ENCODE results near the gene STRAP.

STRAP gene

GRCh38 chr12:15931590-15932053 is 49.4 kb downstream of the STRAP start:
- TF ChIP-seq FOXP2 (optimal IDR thresholded peaks at IDR 0.05; ENCODE audit: borderline replicate concordance, extremely low read depth, extremely low read length, insufficient read depth) (no peak), REST (IDR thresholded peaks at IDR 0.05; ENCODE audit: insufficient read depth in 1 of 2, low read depth in 2 of 2, low read length in 2 of 2) (no peak), TAF1 (IDR thresholded peaks at IDR 0.05; ENCODE audit: borderline replicate concordance, insufficient read depth, low read length) (no peak), SIN3A (IDR thresholded peaks at IDR 0.05; ENCODE audit: borderline replicate concordance, insufficient read depth, low read length) (no peak), POLR2AphosphoS5 (IDR thresholded peaks at IDR 0.05; ENCODE audit: low read depth, low read length) (no peak)

GRCh38 chr12:15932327-15932726 is 50.1 kb downstream of the STRAP start:
- no peak for TF ChIP-seq FOXP2 (optimal IDR thresholded peaks at IDR 0.05; ENCODE audit: borderline replicate concordance, extremely low read depth, extremely low read length, insufficient read depth)
- TF ChIP-seq REST (IDR thresholded peaks at IDR 0.05; ENCODE audit: insufficient read depth in 1 of 2, low read depth in 2 of 2, low read length in 2 of 2) = no peak
- no peak for TF ChIP-seq POLR2AphosphoS5 (IDR thresholded peaks at IDR 0.05; ENCODE audit: low read depth, low read length)
- TF ChIP-seq SIN3A (IDR thresholded peaks at IDR 0.05; ENCODE audit: borderline replicate concordance, insufficient read depth, low read length) = no peak
- no peak for TF ChIP-seq TAF1 (IDR thresholded peaks at IDR 0.05; ENCODE audit: borderline replicate concordance, insufficient read depth, low read length)

GRCh38 chr12:15932971-15933370 is 50.8 kb downstream of the STRAP start:
- TF ChIP-seq SIN3A (IDR thresholded peaks at IDR 0.05; ENCODE audit: borderline replicate concordance, insufficient read depth, low read length) = no peak
- no peak for TF ChIP-seq POLR2AphosphoS5 (IDR thresholded peaks at IDR 0.05; ENCODE audit: low read depth, low read length)
- TF ChIP-seq REST (IDR thresholded peaks at IDR 0.05; ENCODE audit: insufficient read depth in 1 of 2, low read depth in 2 of 2, low read length in 2 of 2) = no peak
- no peak for TF ChIP-seq FOXP2 (optimal IDR thresholded peaks at IDR 0.05; ENCODE audit: borderline replicate concordance, extremely low read depth, extremely low read length, insufficient read depth)
- TF ChIP-seq TAF1 (IDR thresholded peaks at IDR 0.05; ENCODE audit: borderline replicate concordance, insufficient read depth, low read length) = no peak

GRCh38 chr12:15933751-15934150 is 51.6 kb downstream of the STRAP start:
- TF ChIP-seq POLR2AphosphoS5 (IDR thresholded peaks at IDR 0.05; ENCODE audit: low read depth, low read length) (no peak), FOXP2 (optimal IDR thresholded peaks at IDR 0.05; ENCODE audit: borderline replicate concordance, extremely low read depth, extremely low read length, insufficient read depth) (no peak), SIN3A (IDR thresholded peaks at IDR 0.05; ENCODE audit: borderline replicate concordance, insufficient read depth, low read length) (no peak), TAF1 (IDR thresholded peaks at IDR 0.05; ENCODE audit: borderline replicate concordance, insufficient read depth, low read length) (no peak), REST (IDR thresholded peaks at IDR 0.05; ENCODE audit: insufficient read depth in 1 of 2, low read depth in 2 of 2, low read length in 2 of 2) (no peak)

- TF ChIP-seq SIN3A (IDR thresholded peaks at IDR 0.05; ENCODE audit: borderline replicate concordance, insufficient read depth, low read length) = no peak
- no peak for TF ChIP-seq POLR2AphosphoS5 (IDR thresholded peaks at IDR 0.05; ENCODE audit: low read depth, low read length)
- TF ChIP-seq TAF1 (IDR thresholded peaks at IDR 0.05; ENCODE audit: borderline replicate concordance, insufficient read depth, low read length) = no peak
- TF ChIP-seq FOXP2 (optimal IDR thresholded peaks at IDR 0.05; ENCODE audit: borderline replicate concordance, extremely low read depth, extremely low read length, insufficient read depth) = no peak
- TF ChIP-seq REST (IDR thresholded peaks at IDR 0.05; ENCODE audit: insufficient read depth in 1 of 2, low read depth in 2 of 2, low read length in 2 of 2) = no peak
Measured at GRCh38 chr12:15936751-15937150, 54.6 kb downstream of the STRAP start.
